HCT116 (cell line): ENCODE results near the gene CLSTN1. TPM values are rescaled to one million over a fixed set of nuclear protein-coding genes. Genes with fewer than 3 reads are reported as not detected.

Experiments
- ATAC-seq: fragments of 200-7000 bp; cut with Tn5 transposase; 2 replicates; pipeline ENCODE4 v1.9.1; 2020; ENCODE audit warnings: mild to moderate bottlenecking, moderate library complexity
- BruUV-seq: library from RNA; stranded (reverse); fragments of 400-500 nt; replicated peaks from 2 replicates; lab custom pipeline; 2021; lab: Mats Ljungman, UMichigan
- CTCF ChIA-PET: fragments of 300-600 bp; sonication (Branson Sonifier 250); formaldehyde crosslinking; loops from one replicate; lab custom pipeline; 2021; ENCODE audit warnings: antibody characterized with exemption; lab: Charles Lee
- POLR2A ChIA-PET: fragments of 300-600, 350-600 bp; sonication (Branson Sonifier 250); formaldehyde crosslinking; loops from one replicate; lab custom pipeline; 2021; ENCODE audit warnings: antibody characterized with exemption; lab: Charles Lee
- RAD21 ChIA-PET, 2 experiments: fragments of 300-600 bp; sonication (Branson Sonifier 250); formaldehyde crosslinking; loops; one replicate each; lab custom pipeline; 2023; ENCODE audit warnings: low total read pairs in 2 of 2; ENCODE audit not compliant: uncharacterized antibody in 2 of 2, unreplicated experiment in 2 of 2, low non-redundant PET in 1 of 2; lab: Charles Lee
- DNase-seq: peaks from one replicate; pipeline ENCODE4 v3.0.0-alpha.2; 2010; ENCODE audit warnings: low read depth, low spot score
- H2AFZ ChIP-seq: fragments of 200-600 bp; shearing (Covaris generic), sonication (generic); 2 replicates; pipeline ENCODE4 v1.6.1; 2017; ENCODE audit warnings: low read depth, mixed run types, mixed read lengths, antibody characterized with exemption, low read length; ENCODE audit not compliant: poor library complexity, severe bottlenecking
- H3K27ac ChIP-seq: 2 replicates; pipeline ENCODE4 v1.5.1; 2012; ENCODE audit warnings: low read depth, low read length
- H3K27me3 ChIP-seq: fragments of 200-600 bp; sonication (generic); 2 replicates; pipeline ENCODE4 v1.6.1; 2016; ENCODE audit warnings: mixed run types, low read length, mixed read lengths; ENCODE audit not compliant: insufficient read depth
- H3K36me3 ChIP-seq, 2 experiments: fragments of 200-500 bp in 1 of 2; fragments of 200-600 bp in 1 of 2; sonication (Bioruptor generic) in 1 of 2; sonication (generic) in 1 of 2; 2 replicates each; pipeline versions ENCODE4 v1.5.1 to v1.6.1; 2014 to 2016; ENCODE audit warnings: low read length in 2 of 2, inconsistent platforms in 1 of 2, mixed read lengths in 1 of 2, mixed run types in 1 of 2; ENCODE audit not compliant: insufficient read depth in 2 of 2, control insufficient read depth in 1 of 2
- H3K4me1 ChIP-seq, 2 experiments: fragments of 200-600 bp in 1 of 2; sonication (generic) in 1 of 2; 2 replicates each; pipeline versions ENCODE4 v1.5.1 to v1.6.1; 2012 to 2017; ENCODE audit warnings: low read length in 2 of 2, inconsistent platforms in 1 of 2, mild to moderate bottlenecking in 1 of 2, mixed read lengths in 1 of 2, mixed run types in 1 of 2, moderate library complexity in 1 of 2; ENCODE audit not compliant: insufficient read depth in 2 of 2, control insufficient read depth in 1 of 2
- H3K4me2 ChIP-seq: fragments of 200-600 bp; sonication (generic); 2 replicates; pipeline ENCODE4 v1.6.1; 2017; ENCODE audit warnings: mixed run types, low read length, mixed read lengths
- H3K4me3 ChIP-seq, 2 experiments: fragments of 200-600 bp in 1 of 2; sonication (generic) in 1 of 2; replicated peaks in 1 of 2; 2 replicates each; pipeline ENCODE4 v1.5.1; 2011 to 2016; ENCODE audit warnings: low read length in 2 of 2, control low read depth in 1 of 2, low read depth in 1 of 2, mild to moderate bottlenecking in 1 of 2, mixed read lengths in 1 of 2, mixed run types in 1 of 2
- H3K79me2 ChIP-seq: fragments of 200-600 bp; sonication (generic); 2 replicates; pipeline ENCODE4 v1.6.1; 2017; ENCODE audit warnings: mild to moderate bottlenecking, mixed run types, low read length, moderate library complexity, mixed read lengths; ENCODE audit not compliant: insufficient read depth
- H3K9ac ChIP-seq: fragments of 200-600 bp; sonication (generic); 2 replicates; pipeline ENCODE4 v1.6.1; 2016; ENCODE audit warnings: low read length, mixed read lengths
- H3K9me2 ChIP-seq: fragments of 200-600 bp; sonication (generic), shearing (Covaris generic); 2 replicates; pipeline ENCODE4 v1.6.1; 2017; ENCODE audit warnings: mixed run types, mild to moderate bottlenecking, moderate library complexity; ENCODE audit not compliant: insufficient read depth
- H3K9me3 ChIP-seq, 2 experiments: fragments of 200-500 bp in 1 of 2; fragments of 200-600 bp in 1 of 2; sonication (Bioruptor generic) in 1 of 2; sonication (generic) in 1 of 2; 2 replicates each; pipeline ENCODE4 v1.6.1; 2014 to 2017; ENCODE audit warnings: low read length in 2 of 2, mixed read lengths in 2 of 2, inconsistent platforms in 1 of 2, low read depth in 1 of 2, mild to moderate bottlenecking in 1 of 2, mixed run types in 1 of 2, moderate library complexity in 1 of 2; ENCODE audit not compliant: control insufficient read depth in 1 of 2, insufficient read depth in 1 of 2
- H4K20me1 ChIP-seq: fragments of 200-600 bp; sonication (generic), shearing (Covaris generic); 2 replicates; pipeline ENCODE4 v1.6.1; 2017; ENCODE audit warnings: mixed run types, mild to moderate bottlenecking, moderate library complexity; ENCODE audit not compliant: insufficient read depth
- ATF3 ChIP-seq: IDR thresholded peaks from 2 replicates; pipeline ENCODE4 v1.6.1; 2012
- CBX3 ChIP-seq: IDR thresholded peaks from 2 replicates; pipeline ENCODE4 v1.6.1; 2012; ENCODE audit warnings: low read depth
- CEBPB ChIP-seq: IDR thresholded peaks from 2 replicates; pipeline ENCODE4 v1.6.1; 2012; ENCODE audit warnings: low read depth
- CTCF ChIP-seq, 3 experiments: fragments of 200-600 bp in 1 of 3; sonication (generic) in 1 of 3; IDR thresholded peaks in 2 of 3; conservative IDR thresholded peaks in 1 of 3; 2 replicates each; pipeline ENCODE4 v1.5.1; 2012 to 2017; ENCODE audit warnings: low read depth in 2 of 3, low read length in 2 of 3, antibody characterized with exemption in 1 of 3, borderline replicate concordance in 1 of 3, control low read depth in 1 of 3, mild to moderate bottlenecking in 1 of 3, mixed read lengths in 1 of 3, mixed run types in 1 of 3, moderate library complexity in 1 of 3; ENCODE audit not compliant: insufficient read depth in 1 of 3
- EGR1 ChIP-seq: IDR thresholded peaks from 2 replicates; pipeline ENCODE4 v1.6.1; 2012; ENCODE audit warnings: low read depth
- ELF1 ChIP-seq: IDR thresholded peaks from 2 replicates; pipeline ENCODE4 v1.6.1; 2012; ENCODE audit warnings: low read depth, borderline replicate concordance
- EZH2 ChIP-seq: fragments of 200-600 bp; sonication (generic); IDR thresholded peaks from 2 replicates; pipeline ENCODE4 v1.6.1; 2017; ENCODE audit warnings: antibody characterized with exemption, mixed run types
- FOSL1 ChIP-seq: IDR thresholded peaks from 2 replicates; pipeline ENCODE4 v1.6.1; 2012; ENCODE audit warnings: low read depth
- JUND ChIP-seq: IDR thresholded peaks from 2 replicates; pipeline ENCODE4 v1.6.1; 2012
- MAX ChIP-seq: IDR thresholded peaks from 2 replicates; pipeline ENCODE4 v1.6.1; 2012
- POLR2A ChIP-seq: IDR thresholded peaks from 2 replicates; pipeline ENCODE4 v1.7.0; 2011; ENCODE audit warnings: borderline replicate concordance; ENCODE audit not compliant: insufficient read depth, insufficient read length; ENCODE audit errors: extremely low read depth
- POLR2AphosphoS5 ChIP-seq: IDR thresholded peaks from 2 replicates; pipeline ENCODE4 v1.6.1; 2011; ENCODE audit warnings: mild to moderate bottlenecking, low read depth, low read length, moderate library complexity
- RAD21 ChIP-seq: IDR thresholded peaks from 2 replicates; pipeline ENCODE4 v1.6.1; 2012; ENCODE audit warnings: low read depth, mild to moderate bottlenecking
- REST ChIP-seq: IDR thresholded peaks from 2 replicates; pipeline ENCODE4 v1.6.1; 2012; ENCODE audit warnings: low read depth
- SP1 ChIP-seq: IDR thresholded peaks from 2 replicates; pipeline ENCODE4 v1.6.1; 2012; ENCODE audit warnings: low read depth
- SRF ChIP-seq: IDR thresholded peaks from 2 replicates; pipeline ENCODE4 v1.6.1; 2012; ENCODE audit warnings: low read depth
- YY1 ChIP-seq: IDR thresholded peaks from 2 replicates; pipeline ENCODE4 v1.6.1; 2011; ENCODE audit warnings: low read length, low read depth, moderate library complexity, mild to moderate bottlenecking; ENCODE audit not compliant: insufficient replicate concordance; ENCODE audit errors: extremely low read depth
- ZBTB33 ChIP-seq: IDR thresholded peaks from 2 replicates; pipeline ENCODE4 v1.6.1; 2011; ENCODE audit warnings: mild to moderate bottlenecking, low read length, moderate library complexity; ENCODE audit not compliant: insufficient replicate concordance; ENCODE audit errors: extremely low read depth
- ZFX ChIP-seq: fragments of 450-650 bp; IDR thresholded peaks from 2 replicates; pipeline ENCODE4 v1.6.1; 2017
- ZNF274 ChIP-seq: fragments of 200-500 bp; sonication (Bioruptor generic); IDR thresholded peaks from 2 replicates; pipeline ENCODE4 v1.6.1; 2014; ENCODE audit warnings: mild to moderate bottlenecking, low read depth, low read length, inconsistent platforms
- intact Hi-C: fragments of 100-400 bp; cut with micrococcal nuclease; formaldehyde crosslinking; loops from 2 replicates; pipeline ENCODE4 v1.10.0; 2022
- total RNA-seq: library from RNA; stranded (reverse); gene quantifications from one replicate; pipeline ENCODE4 v1.2.1, GENCODE V29; 2021; ENCODE audit not compliant: unreplicated experiment

The CLSTN1 gene
- total RNA-seq, 1 experiment from 2014 or later, result 113 TPM

GRCh38 chr1:9736241-9736640 lies 87.5 kb downstream of the CLSTN1 start:
- RAD21 ChIA-PET, result no interaction called here

More at GRCh38 chr1:9736241-9736640, 87.5 kb downstream of the CLSTN1 start:
- Histone ChIP-seq H3K9me3 (no peaks in the 10 kb centered on the region), H3K36me3 (peaks cover 32 to 62% of the 10 kb centered on the region in 2 experiments), H3K79me2 (no peaks in the 10 kb centered on the region), H3K4me3 (no peak overlapping the region), H3K9me2 (no peaks in the 10 kb centered on the region), H3K27ac (no peak overlapping the region)
- DNase-seq, result no peak
- ATAC-seq, result no peak
- intact Hi-C loops, result no loop called here
- BruUV-seq, result no TSS peak
- POLR2A ChIA-PET, result no interaction called here
- no peak for TF ChIP-seq POLR2A
- no peak for TF ChIP-seq CBX3
- no peak for TF ChIP-seq EGR1
- no peak for TF ChIP-seq ZNF274
- no peak for TF ChIP-seq SRF
- TF ChIP-seq ZBTB33, result no peak
- no peak for TF ChIP-seq ZFX
- TF ChIP-seq YY1, result no peak
- TF ChIP-seq JUND, result no peak
- no peak for TF ChIP-seq POLR2AphosphoS5
- no peak for TF ChIP-seq FOSL1
- TF ChIP-seq CTCF (IDR thresholded peaks at IDR 0.05 in 2 of 3, conservative IDR thresholded peaks at IDR 0.05 in 1 of 3; ENCODE audit: borderline replicate concordance in 1 of 3, insufficient read depth in 1 of 3, low read depth in 2 of 3, low read length in 2 of 3), result no peak
- no peak for TF ChIP-seq CEBPB
- TF ChIP-seq EZH2, result no peak
- TF ChIP-seq ELF1, result no peak
- no peak for TF ChIP-seq ATF3
- TF ChIP-seq MAX, result no peak
- TF ChIP-seq RAD21, result no peak
- no peak for TF ChIP-seq SP1
- TF ChIP-seq REST, result no peak
- TF ChIP-seq, all 23 proteins: peak for 0
- H3K4me1 ChIP-seq, result no peaks in the 10 kb centered on the region
- no peak overlapping the region for H3K9ac ChIP-seq
- no peaks in the 10 kb centered on the region for H3K27me3 ChIP-seq
- no peak overlapping the region for H3K4me2 ChIP-seq
- no peak overlapping the region for H2AFZ ChIP-seq
- CTCF ChIA-PET, result no interaction called here
- no peaks in the 10 kb centered on the region for H4K20me1 ChIP-seq
